DMS153 treated with DMSO at 0.1 percent for 48 hours (cell line): ENCODE measurements around the gene SEMA4G.

Source experiments
- DNase-seq: peaks from one replicate; lab custom pipeline; 2025; ENCODE audit not compliant: unreplicated experiment; lab: John Stamatoyannopoulos, UW

The SEMA4G gene

DNA sequence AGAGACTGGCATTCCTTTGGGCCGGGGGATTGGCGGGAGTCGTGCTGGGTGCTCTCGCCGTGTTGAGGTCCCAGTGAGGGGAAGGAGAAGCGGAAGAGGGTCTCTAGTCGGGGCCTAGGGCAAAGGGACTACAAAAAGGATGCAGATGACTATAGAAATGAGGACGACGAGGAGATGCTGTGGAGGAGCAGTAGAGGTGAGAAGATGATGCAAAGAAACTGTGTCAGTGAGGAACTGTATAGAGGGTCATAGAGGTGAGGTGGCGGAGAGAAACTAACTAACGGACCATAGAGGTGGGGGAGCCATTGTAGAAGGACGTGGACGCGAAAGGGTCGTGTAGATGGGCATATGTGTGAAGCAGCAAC is 18.4 kb downstream of the SEMA4G start:
- DNase-seq = no peak

DNA sequence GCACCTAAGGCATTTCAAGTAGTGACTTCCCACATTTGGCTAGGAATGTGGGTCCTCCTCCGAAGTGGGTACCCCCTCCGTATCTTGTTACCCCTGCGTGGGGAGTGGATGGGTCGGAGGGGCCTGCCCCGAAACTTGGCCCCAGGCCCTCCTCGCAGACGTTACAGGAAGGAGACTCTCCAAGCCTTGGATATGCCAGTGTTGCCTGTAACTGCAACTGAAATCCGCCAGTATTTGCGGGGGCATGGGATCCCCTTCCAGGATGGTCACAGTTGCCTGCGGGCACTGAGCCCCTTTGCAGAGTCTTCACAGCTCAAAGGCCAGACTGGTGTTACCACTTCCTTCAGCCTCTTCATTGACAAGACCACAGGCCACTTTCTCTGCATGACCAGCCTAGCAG is 18.9 kb downstream of the SEMA4G start:
- no peak for DNase-seq

- no peak for DNase-seq
These were observed 19.8 kb downstream of the SEMA4G start for GRCh38 chr10:100989088-100989487.

GRCh38 chr10:100993986-100994708 is 24.8 kb downstream of the SEMA4G start:
- DNase-seq = no peak

GRCh38 chr10:100995181-100995580 is 25.9 kb downstream of the SEMA4G start:
- no peak for DNase-seq

DNA sequence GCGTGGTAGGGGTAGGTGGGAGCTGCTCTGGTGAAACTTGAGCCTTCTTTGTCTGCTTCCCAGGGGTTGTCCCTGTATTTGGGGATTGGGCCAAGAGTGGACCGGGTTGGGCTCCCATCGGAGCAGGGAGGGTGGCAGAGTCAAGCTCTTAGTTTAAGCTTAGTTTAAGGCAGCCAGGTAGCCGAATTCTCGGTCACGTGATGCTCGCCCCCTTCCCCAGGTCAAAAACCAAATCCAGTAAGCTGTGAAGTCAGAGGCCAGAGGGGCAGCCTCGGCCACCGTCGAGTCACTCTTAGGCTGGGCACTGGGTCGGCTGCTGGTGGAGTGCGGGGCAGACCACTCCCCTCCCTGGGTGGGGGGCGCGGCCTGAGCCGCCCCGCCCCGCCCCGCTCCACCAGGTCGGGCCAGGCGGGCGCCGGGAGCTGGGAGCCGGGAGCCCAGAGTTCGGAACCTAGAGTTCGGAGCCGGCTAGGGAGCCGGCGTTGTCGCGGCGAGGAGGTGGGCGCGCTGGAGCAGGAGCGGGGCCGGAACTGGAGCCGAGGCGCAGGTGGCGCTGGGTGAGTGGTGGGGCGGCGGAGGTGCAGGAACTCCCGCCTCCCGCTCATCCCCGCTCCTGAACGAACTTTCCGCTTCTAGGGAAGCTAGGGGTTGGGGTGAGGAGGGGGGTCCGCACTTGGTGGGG is 27.5 kb downstream of the SEMA4G start:
- DNase-seq = peak; percentile 35

- DNase-seq = peak; percentile 39
These were observed 28.3 kb downstream of the SEMA4G start for GRCh38 chr10:100997360-100998182.

GRCh38 chr10:100998183-100998990 is 29.1 kb downstream of the SEMA4G start:
- peak; percentile 77 for DNase-seq

DNA sequence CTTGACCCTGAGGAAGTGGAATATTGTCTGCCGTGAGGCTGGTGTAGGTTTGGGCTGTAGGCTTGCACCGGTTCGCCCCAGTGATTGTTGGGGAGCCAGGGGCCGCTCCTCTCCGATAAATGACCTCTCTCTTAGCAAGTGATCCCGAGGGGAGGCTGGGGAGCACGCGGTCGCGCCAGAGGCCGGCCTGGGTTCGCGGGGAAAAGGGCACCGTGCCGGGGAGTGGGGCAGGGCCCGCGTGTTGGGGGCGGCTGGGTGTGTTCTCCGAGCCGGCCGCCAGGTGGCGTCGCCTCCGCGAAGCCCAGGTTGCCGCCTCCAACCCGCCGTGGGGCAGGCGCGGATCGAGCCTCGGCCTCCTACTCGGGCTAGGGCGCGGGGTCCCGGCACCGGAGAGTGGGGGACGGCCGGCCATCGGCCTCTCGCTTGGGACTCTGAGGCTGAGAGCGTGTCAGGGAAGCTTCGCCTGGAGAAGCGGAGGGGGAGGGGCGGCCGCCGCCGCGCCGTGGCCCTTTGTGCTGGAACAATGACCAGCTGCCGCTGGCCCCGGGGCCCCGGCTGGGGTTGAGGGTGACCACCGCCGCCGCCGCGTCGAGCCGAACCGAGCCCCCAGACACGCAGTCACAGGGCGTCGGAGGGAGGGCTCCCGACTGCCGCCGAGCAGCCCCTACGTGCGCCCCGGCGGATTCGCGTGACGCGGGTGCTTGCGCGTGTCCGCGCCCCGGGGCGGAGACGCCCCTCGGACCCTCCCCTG is 29.9 kb downstream of the SEMA4G start:
- DNase-seq = peak; percentile 44

GRCh38 chr10:100999742-101000126 is 30.4 kb downstream of the SEMA4G start, which contains the start of gene LZTS2:
TSS of gene LZTS2 (plus strand) at chr10:100999808. CDS start at chr10:101002539, 2,731 bp downstream.
- no peak for DNase-seq

DNA sequence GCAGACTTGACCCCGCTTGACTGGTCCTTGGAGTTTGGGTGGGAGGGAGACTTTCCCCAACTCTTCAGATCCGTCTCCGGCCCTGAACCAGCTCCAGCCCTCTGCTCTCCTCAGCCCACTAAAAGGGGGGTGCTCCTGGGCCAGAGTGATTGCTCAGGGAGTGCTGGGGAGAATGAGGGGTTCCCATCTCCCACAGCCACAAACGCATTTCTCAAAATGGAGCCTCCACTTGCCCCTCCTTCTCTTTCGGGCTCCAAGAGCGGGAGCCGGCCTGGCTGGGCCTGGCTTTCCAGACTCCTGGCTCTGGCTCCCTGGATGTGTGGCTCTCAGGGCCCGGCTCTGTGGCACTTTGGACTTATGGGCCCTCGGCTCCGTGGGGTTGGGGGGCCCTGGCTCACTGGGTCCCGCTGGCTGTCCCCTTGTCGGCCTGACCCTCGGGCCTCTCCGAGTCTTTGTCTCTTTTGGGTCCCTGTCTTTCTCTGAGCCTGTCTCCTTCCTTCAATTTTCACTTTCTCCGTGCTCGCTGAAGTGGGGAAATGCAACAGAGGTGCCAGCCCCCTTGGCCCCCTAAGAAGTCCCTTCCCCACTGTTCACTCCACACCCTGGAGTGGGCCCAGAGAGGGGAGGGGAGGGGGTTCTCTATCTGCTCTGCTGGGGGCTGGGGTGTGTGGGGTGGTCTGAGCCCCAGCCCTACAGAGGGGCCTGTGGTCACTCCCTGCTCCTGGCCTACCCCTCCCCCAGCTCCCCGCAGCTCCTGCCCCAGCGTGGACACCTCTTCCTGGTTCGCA is 31.0 kb downstream of the SEMA4G start:
- no peak for DNase-seq

GRCh38 chr10:101000915-101001658 is 31.8 kb downstream of the SEMA4G start:
- no peak for DNase-seq

- DNase-seq = no peak
These were observed 32.3 kb downstream of the SEMA4G start for GRCh38 chr10:101001659-101002035.

- DNase-seq = no peak
These were observed 33.2 kb downstream of the SEMA4G start for GRCh38 chr10:101002456-101002855.

DNA sequence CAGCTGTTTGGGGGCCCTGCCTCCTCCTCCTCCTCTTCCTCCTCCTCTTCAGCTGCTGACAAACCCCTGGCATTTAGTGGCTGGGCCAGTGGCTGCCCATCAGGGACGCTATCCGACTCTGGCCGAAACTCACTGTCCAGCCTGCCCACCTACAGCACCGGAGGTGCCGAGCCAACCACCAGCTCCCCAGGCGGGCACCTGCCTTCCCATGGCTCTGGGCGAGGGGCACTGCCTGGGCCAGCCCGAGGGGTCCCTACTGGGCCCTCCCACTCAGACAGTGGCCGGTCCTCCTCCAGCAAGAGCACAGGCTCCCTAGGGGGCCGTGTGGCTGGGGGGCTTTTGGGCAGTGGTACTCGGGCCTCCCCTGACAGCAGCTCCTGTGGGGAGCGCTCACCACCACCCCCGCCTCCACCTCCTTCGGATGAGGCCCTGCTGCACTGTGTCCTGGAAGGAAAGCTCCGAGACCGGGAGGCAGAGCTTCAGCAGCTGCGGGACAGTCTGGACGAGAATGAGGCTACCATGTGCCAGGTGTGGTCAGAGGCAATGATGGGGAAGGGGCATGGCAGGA is 34.4 kb downstream of the SEMA4G start:
- DNase-seq = no peak

DNA sequence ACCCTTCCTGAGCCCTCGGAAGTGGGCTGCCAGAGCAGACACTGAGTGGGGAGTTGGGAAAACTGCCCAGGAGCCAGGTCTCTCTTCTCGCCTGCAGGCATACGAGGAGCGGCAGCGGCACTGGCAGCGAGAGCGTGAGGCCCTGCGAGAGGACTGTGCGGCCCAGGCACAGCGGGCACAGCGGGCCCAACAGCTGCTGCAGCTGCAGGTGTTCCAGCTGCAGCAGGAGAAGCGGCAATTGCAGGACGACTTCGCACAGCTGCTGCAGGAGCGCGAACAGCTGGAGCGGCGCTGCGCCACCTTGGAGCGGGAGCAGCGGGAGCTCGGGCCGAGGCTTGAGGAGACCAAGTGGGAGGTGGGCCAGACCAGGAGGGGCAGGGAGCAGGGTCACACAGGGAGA is 36.1 kb downstream of the SEMA4G start:
- DNase-seq = no peak

DNA sequence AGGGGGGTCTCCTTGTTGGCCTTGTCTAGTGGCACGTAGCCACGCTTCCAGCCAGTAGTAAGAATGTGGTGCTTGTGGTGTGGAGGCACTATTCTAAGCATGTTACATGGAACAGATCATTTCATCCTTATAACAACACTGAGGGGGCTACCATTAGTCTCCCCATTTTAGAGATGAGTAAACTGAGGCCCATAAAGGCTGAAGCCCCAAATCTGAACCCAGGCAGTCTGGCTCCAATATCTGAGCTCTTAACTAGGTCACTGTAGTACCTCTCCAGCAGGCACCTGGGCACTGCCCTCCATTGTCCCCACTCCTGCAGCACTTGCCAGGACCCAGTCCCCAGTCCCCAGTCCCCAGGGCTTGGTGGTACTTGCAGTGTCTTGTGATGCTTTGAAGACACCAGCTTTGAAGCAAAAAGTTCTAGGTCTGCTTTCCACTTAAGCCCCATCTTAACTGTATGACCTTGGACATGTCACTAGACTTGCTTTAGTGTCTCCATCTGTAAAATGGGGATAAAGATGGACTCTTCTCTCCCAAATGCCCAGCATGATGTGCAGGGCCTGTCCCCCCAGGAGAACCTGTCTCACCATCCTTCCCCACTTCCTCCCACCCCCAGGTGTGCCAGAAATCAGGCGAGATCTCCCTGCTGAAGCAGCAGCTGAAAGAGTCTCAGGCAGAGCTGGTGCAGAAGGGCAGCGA is 36.7 kb downstream of the SEMA4G start:
- no peak for DNase-seq

DNA sequence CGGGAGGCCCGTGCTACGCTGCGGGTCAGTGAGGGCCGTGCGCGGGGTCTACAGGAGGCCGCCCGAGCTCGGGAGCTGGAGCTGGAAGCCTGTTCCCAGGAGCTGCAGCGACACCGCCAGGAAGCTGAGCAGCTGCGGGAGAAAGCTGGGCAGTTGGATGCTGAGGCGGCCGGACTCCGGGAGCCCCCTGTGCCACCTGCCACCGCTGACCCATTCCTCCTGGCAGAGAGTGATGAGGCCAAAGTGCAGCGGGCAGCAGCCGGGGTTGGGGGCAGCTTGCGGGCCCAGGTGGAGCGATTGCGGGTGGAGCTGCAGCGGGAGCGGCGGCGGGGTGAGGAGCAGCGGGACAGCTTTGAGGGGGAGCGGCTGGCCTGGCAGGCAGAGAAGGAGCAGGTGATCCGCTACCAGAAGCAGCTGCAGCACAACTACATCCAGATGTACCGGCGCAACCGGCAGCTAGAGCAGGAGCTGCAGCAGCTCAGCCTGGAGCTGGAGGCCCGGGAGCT is 37.3 kb downstream of the SEMA4G start:
- no peak for DNase-seq
